HG02798 (cell line): ENCODE results near the gene RC3H1.

Experiments
- ATAC-seq: cut with Tn5 transposase; IDR thresholded peaks from one replicate; pipeline ENCODE4 v1.9.1; 2021; ENCODE audit warnings: mild to moderate bottlenecking; ENCODE audit not compliant: unreplicated experiment, poor library complexity

The RC3H1 gene

GRCh38 chr1:173888749-173889148, 133.4 kb downstream of the RC3H1 start:
- no peak for ATAC-seq

- no peak for ATAC-seq
These were observed 134.5 kb downstream of the RC3H1 start for GRCh38 chr1:173887627-173888026.

- no peak for ATAC-seq
These were observed 135.2 kb downstream of the RC3H1 start for GRCh38 chr1:173886746-173887611.

- ATAC-seq: no peak
These were observed 137.5 kb downstream of the RC3H1 start for GRCh38 chr1:173884701-173885100.
